Measurements from ENCODE around the gene DOK7.
"Not testable (repeated sequence)": the region's sequence is repeated elsewhere in the genome, so short reads cannot be mapped to it uniquely, and the experiment has no call there.

Gene DOK7

DNA sequence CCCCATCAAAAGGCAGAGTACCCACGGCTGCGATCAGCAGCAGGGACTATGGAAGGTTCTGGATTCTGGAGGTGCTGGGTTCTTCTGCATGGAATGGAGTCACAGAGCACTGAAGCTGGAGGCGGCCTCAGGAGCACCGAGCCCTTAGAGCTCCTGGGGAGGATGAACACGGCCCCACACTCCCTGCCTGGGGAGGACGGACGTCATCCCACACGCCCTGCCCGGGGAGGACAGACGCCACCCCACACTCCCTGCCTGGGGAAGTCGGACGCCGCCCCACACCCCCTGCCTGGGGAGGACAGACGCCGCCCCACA, 59.2 kb downstream of the DOK7 start:
- ATAC-seq (no peak), DNase-seq (no peak)

DNA sequence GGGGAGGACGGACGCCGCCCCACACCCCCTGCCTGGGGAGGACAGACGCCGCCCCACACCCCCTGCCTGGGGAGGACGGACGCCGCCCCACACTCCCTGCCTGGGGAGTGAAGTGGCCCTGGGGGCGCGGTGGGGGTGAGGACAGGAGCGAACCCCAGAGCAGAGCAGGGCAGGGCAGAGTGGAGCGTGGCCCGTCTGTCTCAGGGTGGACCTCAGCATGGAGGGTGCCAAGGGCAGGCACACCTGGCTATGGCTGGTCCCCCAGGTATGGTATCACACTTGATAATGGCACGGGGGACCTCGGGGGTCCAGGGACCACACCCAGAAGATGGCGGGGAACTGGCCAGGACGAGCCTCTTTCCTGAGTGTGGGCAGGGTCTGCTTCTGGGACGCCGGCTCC, 59.5 kb downstream of the DOK7 start:
- no peak for ATAC-seq
- no peak for DNase-seq

DNA sequence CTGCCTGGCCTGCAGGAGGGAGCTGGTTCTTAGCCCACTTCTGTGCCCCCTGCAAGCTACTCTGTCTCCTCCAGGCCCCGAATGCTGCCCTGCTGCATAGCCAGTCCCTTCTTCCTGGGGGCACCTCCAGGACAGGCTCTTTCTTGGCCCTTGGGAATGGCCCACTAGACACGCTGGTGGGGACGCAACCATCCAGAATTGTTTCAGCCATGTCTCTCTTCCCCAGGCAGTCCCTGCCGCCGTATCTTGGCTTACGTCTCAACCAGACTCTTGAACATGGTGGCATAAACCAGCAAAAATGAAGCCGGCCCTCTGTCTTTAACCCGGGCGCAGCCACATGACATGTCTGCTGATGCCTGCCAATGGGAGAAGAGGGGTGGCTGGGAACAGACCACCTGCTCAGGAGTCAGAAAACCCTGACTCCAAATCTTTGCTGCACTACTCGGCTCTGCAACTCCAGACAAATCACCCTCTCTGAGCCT, 60.1 kb downstream of the DOK7 start:
- ATAC-seq, result no peak
- no peak for DNase-seq

DNA sequence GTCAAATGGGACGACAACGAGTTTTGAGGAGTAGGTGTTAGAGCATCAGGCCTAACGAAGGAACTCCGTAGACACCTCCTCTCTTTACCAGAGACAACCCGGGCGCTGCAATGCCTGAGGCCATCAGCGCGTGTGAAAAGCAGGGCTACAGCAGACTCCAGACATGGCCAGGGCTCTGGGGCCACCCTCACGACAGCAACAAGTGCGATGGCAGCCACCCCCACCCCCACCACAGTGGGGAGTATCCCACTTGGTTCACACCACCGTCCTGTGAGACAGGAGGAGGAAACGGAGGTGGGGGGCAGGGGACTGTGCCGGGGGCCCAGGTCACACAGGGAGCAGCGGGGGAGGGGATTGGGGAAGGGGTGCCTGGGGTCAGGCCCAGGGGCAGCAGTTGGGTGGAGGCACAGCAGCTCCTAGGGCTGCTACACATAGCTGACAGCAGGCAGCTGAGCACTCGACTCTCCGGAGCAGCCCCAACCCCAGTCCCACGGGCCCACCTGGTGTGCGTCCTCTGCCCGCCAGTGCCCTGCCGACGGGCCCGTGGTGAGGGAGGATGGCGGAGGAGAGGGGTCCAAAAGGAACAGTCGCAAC, 60.6 kb downstream of the DOK7 start:
- DNase-seq (no peak), ATAC-seq (no peak)

DNA sequence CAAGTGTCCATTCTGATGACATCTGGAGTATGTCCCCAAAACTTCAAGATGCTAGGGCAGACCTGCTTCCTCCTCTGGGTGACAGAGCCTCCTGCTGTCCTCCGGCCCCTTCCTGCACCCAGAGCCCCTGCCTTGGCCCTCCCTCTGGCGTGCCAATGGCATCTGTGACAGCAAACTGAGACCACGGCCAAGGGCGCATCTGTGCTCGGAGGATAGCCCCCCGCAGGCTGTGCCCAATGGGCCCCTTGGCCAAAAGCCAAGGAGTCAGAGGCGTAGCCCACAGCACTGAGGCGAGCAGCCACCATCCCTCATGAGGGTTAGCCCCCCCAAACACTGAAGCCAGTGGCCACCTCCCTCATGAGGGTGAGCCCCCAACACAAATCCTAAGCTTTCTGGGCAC, 61.2 kb downstream of the DOK7 start:
- DNase-seq (no peak), ATAC-seq (no peak)

DNA sequence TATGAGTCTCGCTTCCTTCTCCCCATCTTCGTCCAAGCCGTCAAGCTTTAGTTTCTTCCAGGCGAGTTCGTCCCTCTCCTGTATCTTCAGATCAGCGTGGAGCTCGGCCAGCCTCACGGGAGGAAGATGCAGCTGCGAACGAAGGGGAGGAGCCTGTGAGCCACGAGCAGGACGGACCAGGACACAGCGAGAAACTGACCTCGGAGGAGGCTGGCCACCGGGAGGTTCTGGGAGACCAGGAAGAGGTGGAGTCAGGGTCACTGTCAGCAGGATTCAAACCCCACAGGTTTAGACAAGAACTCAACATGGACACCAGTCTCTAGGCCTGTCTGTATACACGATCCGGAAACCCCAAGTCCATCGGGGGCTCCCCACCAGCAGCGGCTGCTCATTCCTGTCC, 61.8 kb downstream of the DOK7 start:
- DNase-seq, result no peak
- no peak for ATAC-seq

DNA sequence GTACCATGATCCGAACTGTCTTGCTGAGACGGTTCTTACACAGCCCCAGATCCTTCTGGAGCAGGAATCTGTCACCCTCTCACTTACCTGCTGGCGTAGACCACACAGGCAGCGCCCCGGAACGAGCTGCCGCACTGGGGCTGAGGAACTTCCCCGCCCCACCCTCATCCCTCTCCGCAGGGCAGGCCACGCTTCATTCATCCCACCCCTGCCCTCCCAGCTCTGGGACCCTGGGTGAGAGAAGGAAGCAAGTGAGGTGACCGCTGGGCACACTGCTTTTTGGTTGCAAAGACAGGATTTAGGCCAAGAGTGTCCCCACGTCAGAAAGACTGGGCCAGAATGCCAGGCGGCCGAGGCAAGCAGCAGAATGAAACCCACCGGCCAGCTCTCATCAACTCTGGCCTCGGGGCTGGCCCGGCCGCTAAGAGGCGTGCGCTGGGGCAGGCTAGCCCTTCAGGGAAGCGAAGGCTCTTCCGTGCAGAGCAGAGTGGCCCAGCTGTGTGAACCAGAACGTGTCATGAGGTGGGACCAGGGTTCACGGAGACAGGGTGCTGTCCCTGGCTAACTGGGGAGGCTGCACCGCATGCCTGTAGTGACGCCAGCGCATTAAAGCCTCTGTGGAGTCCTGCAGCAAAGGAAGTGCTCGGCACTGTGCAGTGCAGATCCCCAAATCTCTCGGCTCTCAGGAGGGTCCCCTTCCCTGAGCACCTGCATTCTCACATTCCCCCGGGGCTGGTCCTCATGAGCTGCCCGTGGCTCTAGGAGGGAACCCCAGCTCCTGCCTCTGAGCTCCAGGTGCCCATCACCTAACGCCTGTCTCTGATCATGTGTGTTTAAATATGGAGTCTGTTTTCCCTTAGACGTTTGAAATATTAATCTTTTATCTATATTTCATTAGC, 62.7 kb downstream of the DOK7 start:
- no peak for ATAC-seq

DNA sequence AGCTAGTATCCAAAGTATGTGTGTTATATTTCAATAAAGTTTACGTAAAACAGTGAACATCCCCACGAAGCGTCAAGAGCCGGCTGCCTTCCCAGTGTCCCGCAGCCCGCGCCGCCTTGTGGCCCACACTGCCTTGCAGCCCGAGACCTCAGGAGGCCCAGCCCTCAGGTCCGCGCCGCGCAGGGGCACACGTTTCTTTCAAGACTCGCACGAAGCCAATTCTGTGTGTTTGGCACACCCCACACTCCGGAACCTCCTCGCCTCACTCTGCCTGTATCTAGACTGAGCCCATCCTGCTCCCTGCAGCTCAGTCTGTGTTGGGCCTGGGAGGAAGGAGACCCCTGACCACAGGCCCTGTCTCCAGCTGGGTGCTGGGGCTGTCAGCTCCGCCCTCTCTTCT, 63.4 kb downstream of the DOK7 start:
- ATAC-seq (no peak), DNase-seq (no peak)

More for the DNA sequence above, 62.7 kb downstream of the DOK7 start:
- DNase-seq, result no peak

DNA sequence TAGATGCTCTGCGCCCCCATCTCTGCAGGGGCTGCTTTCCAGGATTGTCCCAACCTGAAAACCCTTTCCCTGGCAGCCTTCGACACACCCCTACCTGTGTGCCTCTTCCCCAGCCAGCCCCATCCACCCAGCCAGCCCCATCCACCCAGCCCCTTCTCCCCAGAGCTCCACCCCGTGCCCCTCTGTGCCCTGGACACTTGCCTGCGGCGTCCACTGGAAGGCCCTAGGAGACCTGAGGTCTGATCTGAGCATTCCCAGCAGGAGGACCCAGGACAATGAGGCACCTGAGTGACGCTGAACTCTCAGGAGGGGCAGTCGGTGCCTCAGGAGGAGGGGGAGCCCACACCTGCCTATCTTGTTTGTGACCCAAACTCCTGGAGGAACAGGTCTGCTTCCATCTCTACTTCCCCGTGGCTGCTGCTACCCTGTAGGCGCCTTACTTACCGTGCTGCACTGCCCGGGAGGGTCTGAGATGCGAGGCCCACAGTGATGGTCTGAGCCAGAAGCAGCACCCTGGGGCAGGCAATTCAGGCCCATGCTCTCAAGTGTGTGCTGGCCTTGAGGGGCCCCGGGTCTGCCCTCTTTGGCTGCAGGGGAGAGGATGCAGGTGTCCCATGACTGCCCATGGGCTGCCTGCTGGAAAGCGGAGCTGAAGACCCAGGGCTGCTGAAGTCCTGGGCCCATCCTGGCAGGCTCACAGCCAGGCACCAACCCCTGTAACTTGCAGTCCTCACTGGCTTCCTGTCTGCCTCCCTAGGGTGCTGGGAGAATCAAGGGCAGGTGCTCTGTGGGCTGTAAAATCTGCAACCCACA, 64.2 kb downstream of the DOK7 start:
- ATAC-seq (no peak), DNase-seq (no peak)

DNA sequence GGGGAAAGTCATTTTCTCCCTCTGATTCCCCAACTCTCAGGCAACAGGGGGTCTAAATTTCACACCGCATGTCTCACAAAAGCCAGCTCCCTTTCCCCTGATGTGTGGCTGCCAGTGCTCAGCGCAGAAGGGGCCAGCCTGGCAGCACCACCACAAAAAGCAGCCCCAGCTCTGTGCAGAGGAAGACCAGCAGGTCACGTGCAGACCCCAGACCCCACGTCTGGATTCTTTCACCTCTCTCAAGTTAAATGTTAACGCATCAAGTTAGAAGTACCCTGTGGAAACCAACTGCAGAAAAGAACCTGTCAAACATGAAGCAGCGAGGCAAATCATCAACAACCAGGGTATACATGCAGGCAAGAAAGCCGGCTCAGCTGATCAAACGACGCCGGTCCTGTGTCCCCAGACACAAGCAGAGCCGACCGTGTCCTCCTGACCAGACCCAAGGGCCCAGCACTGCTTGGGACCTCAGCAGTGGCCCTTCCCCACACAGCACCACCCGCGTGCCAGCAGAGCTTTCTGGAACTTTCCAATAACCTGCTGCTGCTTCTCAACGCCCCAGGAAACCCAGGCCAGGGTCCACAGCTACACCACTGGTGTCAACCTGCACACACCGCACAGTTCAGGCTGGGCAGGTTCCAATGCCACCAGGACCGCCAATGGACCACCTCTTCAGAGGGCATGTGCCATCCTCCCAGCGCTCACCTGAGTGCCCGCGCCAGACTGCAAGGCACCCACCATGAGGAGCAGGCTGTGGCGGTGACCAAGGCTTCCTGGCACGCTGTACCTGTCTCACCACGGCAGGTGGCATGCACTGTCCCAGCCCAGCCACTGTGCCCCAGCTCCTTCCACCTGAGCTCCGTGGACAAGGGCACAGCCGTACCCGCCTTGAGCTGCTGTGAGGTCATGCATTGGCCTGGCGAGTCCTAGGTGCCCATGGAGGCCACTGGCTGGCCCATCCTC, 65.1 kb downstream of the DOK7 start:
- ATAC-seq (no peak), DNase-seq (no peak)

DNA sequence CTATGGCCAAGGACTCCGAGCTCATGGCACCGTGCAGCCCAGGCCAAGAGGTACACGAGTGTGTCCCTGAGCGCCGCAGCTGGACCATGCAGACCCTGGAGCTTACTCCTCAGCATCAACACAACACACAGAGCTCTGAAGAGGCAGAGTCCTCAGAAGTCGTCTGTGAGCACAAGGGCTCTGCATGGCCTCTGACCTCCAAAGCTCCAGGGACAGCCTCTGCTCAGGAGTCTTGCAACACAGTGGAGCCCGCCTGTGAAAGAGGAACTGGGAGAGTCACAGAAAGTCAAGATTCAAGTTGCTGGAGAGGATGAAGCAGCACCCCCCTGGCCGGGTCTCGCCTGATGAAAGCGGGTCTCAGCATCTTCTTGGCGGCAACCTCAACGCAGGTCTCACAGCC, 66.3 kb downstream of the DOK7 start:
- DNase-seq, result no peak
- no peak for ATAC-seq

DNA sequence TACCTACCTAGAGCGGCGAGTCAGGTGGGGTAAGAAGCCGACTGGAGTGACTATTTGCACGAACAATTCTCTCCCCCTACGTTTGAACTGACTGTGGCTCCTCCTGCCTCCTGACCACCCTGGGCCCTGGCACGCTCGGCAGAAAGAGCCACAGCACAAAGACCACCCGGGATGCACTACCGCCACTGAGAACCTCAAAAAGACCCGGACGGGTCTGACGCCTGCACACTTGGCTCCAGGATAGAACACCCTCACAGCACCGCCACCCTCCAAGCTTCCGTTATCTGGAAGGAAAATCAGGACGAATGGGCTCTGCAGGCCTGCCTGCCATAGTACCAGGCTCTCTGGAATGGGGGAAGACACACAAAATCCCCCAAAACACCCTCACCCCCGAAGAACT, 66.9 kb downstream of the DOK7 start:
- no peak for ATAC-seq
- no peak for DNase-seq

DNA sequence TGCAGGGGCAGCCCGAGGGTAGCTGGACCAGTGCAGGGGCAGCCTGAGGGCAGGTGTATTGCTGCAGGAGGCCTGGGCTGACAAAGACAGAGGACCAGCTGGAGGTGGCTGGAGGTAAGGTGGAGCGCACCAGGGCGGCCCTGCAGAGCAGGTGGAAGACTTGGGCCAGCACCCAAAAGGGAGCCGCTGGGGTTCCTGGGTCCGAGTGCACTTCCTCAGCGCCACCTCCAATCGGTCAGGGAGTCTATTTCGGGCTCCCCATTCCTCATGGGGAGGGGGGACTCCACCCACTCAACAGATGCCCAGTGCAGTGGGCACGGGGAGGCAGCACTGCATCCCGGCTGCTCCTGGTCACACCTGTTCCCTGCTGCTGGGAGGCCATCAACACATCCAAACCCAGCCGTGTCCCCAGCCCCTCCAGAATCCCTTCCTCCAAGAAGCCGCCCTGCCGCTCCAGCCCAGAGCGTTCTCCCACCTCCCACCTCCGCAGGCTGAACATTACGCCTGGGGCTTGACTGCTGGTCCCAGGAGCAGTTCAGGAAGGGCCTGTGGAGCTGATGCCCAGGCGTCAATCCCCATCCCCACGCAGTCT, 67.7 kb downstream of the DOK7 start:
- ATAC-seq (no peak), DNase-seq (no peak)

DNA sequence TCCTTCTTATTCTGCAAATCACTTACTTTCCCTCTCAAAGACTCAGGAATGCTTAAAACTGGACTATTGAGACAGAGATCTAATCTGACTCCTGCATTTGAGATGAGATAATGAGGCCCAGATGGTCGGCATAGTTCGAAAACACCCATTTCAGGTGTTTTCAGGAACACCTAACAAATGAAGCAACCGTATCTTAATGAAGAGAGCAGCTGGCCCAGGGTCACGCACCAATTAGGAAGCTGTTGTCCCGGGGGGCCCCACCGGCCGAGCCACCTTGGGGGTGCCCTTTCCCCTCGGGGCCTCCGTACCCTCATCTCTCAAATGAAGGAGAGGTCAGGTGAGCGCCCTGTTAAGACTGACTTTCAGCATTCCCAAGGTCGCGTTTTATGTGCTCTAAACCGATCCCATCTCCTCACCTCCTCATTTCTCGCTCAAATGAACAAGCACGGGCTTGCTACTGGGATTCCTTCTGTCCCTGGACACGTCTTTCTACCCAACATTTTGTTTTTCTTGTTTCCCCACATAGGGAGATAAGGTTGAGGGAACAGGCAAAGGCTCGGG, 68.3 kb downstream of the DOK7 start:
- DNase-seq, result no peak
- no peak for ATAC-seq

DNA sequence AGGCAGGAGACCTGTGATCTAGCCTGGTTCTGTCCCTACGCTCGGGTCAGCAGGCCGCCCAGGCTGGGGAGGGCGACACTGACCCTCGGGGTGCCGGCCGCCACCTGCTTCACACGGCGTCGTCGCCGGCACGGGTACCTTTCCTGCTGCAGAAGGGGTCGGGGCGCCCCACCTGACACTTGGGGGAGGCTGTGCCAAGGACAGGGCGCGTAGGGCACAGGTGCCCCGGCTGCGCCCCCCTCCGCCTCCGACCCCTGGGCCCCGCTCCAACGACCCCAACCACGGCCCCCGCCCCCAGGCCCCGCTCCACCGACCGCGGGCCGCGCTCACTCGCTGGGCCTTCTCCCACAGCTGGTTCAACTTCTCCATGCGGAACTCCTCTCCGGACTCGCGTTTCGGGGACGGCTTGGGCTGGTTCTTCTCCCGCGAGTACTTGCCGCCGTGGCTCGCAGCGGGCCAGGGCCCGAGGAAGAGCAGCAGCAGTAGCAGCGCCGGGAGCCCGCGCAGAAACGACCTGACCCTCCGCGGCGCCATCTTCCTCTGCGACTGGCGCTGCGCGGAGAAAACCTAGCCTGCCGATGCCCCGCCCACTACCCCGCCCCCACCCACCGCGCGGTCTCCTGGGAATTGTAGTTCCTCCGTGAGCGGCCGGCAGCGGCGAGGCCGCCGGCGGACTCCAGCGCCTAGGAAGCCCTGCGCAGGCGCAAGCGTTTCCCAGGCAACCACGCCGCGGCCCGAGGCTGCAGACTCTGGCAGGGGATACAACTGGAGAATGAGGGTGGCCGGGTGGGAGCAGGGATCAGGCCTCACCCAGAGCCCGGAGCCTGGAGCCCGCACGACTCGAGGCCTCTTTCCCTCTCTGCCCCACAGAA, 69.0 kb downstream of the DOK7 start, which contains the start of gene LRPAP1:
TSS of gene LRPAP1 (minus strand) at position 544 of the 872 bp plus-strand sequence. CDS start at position 534, 10 bp downstream.
- peak; percentile 92 for ATAC-seq
- DNase-seq, result peak; percentile 90

DNA sequence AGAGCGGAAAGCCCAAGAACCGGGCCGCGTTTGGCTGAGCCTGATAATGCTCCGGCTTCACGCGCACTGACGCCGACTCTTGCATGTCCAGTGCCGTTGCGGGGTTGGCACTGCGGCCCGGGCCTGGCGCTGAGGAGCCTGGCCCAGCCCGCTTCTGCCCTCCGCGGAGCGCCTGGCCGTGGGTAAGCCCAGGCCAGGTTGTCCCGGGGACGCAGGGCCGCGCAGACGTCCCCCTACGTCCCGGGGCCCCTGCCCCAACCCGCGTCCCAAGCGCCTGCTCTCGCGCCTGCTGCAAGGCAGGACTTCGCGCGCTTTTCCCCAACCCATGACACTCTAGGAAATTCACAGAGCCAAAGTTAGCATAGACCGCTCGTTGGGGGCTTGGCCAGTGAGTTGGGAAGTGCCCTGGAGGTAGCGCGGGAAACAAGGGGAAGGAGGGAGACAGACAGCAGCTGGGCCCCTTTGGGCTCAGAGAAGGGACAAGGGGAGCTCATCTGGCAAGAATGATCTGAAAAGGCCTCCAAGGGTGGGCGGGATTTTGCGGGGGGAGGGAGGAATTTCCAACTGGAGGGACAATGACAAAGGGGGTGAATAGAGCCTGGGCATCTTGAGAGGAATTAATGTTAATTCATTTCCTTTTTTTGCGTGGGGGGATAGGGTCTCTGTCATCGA, 69.8 kb downstream of the DOK7 start:
- ATAC-seq (no peak), DNase-seq (no peak)

DNA sequence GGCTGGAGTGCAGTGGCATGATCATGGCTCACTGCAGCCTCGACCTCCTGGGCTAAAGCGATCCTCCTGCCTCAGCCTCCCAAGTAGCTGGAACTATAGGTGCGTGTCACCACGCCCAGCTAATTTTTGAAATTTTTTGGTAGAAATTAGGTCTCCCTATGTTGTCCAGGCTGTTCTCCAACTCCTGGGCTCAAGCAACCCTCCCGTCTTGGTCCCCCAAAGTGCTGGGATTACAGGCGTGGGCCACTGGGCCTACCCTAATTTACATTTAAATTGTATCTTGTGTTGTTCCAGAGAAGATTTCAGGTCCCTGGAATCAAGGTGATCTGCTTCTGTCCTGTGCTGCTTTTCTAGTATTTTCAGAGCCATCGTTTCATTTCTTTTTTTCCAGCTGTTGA, 70.3 kb downstream of the DOK7 start:
- ATAC-seq (no peak), DNase-seq (no peak)

DNA sequence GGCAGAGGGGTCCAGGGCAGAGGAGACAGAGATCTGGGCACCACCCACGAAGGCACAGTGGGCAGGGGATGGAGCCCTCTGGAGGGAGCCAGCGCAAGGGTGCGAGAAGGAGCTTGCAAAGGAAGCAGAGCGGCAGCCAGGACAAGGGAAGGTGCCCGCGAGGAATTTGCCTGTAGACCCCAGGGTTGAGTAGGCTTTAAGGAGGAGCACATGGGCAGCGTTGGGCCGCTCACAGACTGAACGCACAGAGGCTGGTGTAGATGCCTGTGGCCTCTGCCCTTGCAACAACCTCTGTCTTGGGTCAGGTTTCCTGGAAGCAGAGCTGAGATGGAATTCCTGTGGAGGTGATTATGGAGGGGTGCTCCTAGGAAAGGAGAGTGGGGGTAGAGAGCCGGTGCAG, 72.7 kb downstream of the DOK7 start:
- DNase-seq, ATAC-seq: not testable (repeated sequence)

DNA sequence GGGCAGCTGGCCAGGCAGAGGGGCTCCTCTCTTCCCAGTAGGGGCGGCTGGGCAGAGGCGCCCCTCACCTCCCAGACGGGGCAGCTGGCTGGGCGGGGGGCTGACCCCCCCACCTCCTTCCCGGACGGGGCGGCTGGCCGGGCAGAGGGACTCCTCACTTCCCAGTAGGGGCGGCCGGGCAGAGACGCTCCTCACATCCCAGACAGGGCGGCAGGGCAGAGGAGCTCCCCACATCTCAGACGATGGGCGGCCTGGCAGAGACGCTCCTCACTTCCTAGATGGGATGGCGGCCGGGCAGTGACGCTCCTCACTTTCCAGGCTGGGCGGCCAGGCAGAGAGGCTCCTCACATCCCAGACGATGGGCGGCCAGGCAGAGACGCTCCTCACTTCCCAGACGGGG, 75.8 kb downstream of the DOK7 start:
- DNase-seq, ATAC-seq: not testable (repeated sequence)

Data from stimulated activated naive CD8-positive, alpha-beta T cell treated with anti-CD3 and anti-CD28 coated beads, Interleukin-15, Interleukin-2, amounts not matched to agents 100 U/mL and 50 U/mL, for 24 hours (primary cell).